Heart left ventricle (tissue), 13 donors: Measurements from ENCODE around the gene TOGARAM2.

Experiments
- CTCF ChIP-seq, 12 donors: fragments of 200-600 bp; sonication (generic) in 4 of 12; IDR thresholded peaks; one replicate each; pipeline versions ENCODE4 v1.5.0 to v1.8.0; 2018 to 2022; ENCODE audit warnings: antibody characterized with exemption in 12 of 12, mild to moderate bottlenecking in 5 of 12
- POLR2A ChIP-seq, 2 donors: fragments of 450-650 bp; IDR thresholded peaks; one replicate each; pipeline ENCODE4 v1.6.1; 2017; ENCODE audit warnings: antibody characterized with exemption in 2 of 2, mild to moderate bottlenecking in 2 of 2, moderate library complexity in 2 of 2
- donor health status: ischemic (EF 13 %, LVEDD 7.1; RV severe dilation, severe dysfunction).
- donor health status: DM: no; HTN: yes; CAD: no.
- donor health status: DM: no; HTN: no; CAD: no.
- donor health status: ischemic (EF 25% LVEDD 6.9; RV normal size, moderate dysfunction).
- donor health status: ischemic (EF 25% LVEDD 5.7; RV mildly dilated, moderate dysfunction).
- donor health status: ischemic (EF 35%, LVEDD 5.7; RV mildly dilated, moderate dysfunction).
- donor health status: nonischemic (EF 11% LVEDD 7.7; RV severe dilation, severe dysfunction).
- donor health status: DM: yes; HTN: yes; CAD: no.
- donor health status: PGD.
- donor health status: ischemic (EF 29% LVEDD 5.4; RV normal size, mild dysfunction).
- donor health status: nonischemic (EF 23%, LVEDD 6.1; RV moderate dilation, normal function).

- no peak for TF ChIP-seq CTCF (IDR thresholded peaks at IDR 0.05)
- TF ChIP-seq POLR2A (IDR thresholded peaks at IDR 0.05) = no peak
Measured at GRCh38 chr2:28991460-28991859, 10.4 kb downstream of the TOGARAM2 start.
